HG03565 (cell line): Measurements from ENCODE around the gene GPR84.

Experiments used
- ATAC-seq: cut with Tn5 transposase; IDR thresholded peaks from one replicate; pipeline ENCODE4 v1.9.1; 2021; ENCODE audit warnings: mild to moderate bottlenecking, moderate library complexity; ENCODE audit not compliant: unreplicated experiment

GPR84 gene

DNA sequence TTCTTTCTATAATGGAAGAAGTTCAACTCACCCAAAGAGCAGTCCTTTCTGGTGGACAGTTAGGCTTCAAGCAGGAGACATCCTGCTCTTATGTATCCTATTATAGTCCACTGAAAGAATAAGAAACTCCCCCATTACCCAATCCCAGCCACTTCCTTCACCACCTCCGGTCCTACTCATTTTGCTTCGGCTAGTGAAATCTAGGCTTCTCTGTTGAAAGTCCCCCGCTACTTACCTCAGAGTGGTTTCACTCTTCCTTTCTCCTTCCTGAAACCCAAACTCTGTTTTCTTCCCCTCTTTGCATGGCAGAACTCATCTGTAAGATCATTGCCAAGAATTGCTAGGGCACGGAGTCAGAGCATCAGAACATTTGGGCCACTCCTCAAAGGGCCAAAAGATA lies at the start of gene GPR84:
TSS of gene GPR84 (minus strand) at position 74 of the 400 bp plus-strand sequence. CDS start 635 bp downstream, outside the sequence.
- ATAC-seq: peak; percentile 33

DNA sequence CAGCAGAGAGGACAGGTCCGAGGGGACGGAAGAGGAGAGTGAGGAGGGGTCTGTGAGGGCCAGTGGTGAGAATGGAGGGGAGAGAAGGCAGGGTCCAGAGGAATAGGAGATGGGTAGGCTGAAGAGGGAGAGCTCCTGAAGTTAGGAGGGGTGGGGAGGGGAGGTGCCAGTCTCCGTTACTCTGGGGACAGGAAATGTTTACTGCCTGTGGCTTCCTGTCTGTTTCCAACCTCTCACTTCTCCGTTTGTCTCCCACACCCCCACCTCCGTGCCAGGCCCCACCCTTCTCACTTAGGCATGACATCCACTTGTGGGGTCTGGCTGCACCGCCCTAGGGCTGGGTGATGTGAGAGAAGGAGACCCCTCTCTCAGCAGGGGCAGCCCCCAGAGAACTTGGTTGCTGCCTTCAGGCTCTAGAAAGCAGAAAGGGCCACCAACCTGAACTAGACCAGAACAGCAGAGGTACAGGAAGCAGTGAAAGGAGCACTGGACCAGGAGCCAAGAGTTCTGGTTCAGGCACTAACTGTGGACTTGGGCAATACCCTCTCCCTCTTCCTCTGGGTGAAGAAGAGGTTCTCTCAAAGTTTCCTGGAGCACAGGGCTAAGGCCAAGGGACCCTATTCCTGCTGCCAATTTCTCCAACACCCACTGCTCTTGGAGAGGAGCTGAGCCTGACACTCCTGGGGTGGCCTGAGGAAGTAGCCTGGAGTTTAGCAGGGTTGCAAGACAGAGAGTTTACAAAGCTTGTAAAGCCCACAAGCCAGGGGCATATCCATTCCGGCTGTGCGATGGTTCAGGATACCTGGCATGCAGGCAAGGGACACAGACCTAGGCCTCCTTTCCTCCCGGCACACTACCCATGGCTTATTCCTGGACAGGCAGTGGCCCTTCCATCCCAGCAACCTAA lies 49.3 kb upstream of the GPR84 start:
- no peak for ATAC-seq

DNA sequence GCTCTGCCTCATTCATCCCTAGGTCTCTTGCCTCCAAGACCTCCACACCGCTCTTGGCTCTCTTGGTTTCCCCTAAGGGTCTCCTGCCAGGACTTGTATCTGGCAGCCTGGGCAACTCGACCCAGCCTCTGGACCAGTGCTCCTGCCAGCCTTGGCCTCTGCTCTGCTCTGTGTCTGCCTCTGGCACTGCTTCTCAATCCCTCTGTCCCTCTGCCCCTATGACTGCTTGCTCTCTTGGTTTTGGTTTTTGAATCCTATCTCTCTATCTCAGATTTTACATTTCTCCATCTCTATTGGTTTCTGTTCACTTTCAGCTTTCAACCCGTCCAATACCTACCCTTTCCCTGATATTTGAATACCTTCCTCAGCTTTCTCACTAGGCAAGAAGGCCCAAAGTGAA lies 48.5 kb upstream of the GPR84 start:
- no peak for ATAC-seq

DNA sequence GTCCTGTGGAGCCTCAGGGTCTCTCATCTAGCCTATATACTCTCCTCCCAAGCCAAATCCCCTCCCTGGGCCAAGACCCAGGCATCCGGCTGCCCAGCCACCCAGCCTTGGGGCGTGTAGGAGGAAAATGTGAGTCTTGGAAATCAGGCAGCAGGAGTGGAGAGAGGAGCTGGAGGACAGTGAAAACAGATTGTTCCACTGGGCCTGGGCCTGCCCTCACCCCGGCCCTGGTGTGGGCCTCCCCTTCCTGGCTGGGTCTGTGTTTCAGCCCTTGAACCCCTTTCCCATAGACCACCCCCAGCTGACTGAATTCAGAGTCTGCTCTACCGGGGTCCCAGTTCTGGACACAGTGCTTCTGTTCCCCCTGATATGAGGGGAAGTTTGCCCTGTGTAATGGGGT lies 48.1 kb upstream of the GPR84 start:
- ATAC-seq: no peak

DNA sequence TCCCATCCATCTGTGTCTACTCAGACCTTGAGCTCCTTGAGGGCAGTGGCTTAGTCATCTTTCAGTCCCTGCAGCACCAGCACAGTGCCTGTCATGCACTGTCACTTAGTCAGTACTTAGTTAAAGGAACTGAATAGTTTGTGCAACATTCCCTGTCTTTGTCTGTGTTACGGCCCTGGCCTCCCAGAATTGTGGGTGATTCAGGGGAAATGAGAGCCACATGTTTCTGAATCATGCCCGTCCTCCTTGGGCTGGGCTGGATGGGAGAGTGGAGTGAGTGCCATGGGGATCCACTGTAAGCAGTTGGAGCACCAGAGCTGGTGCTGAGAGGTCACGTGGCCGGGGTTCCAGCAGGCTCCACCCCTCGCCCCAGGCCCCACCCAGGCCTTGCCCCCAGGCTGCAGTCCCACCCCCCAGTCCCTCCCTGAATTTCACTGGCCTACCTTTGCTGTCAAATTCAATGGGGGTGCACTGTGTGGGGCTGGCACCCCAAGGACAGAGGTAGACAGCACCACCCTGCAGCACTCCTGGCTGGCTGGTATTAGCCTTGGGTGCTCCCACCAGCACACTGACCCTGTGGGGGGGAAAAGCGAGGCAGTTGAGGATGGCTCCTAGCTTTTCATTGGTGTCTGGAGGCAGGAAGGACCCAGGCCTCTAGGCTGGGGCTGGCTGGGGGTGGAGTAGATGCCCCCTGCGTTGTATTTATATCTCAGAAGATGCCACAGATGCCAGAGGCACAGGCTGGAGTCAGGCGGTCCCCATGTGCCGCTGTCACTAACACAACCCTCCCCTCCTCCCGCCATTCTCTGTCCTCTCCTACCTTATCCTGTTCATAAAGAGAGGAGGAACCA lies 47.3 kb upstream of the GPR84 start:
- no peak for ATAC-seq

DNA sequence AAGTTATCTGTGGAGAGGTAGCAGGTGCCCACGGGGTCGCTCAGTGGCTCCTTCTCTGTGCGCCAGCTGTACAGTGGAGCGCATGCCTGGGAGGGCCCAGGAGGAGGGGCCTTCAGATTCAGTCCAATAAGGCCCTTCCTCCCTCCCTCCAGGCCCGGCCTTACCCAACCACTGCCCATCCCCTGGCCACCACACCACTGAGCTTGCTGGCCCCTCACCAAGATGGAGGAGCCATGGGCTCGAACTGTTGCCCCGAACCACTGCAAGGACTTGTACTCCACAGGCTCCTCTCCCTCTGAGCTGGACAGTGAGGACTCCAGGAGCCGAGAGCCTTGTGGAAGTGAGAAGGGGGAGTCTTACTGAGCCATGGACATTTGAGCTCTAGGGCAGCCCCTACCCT lies 45.0 kb upstream of the GPR84 start:
- no peak for ATAC-seq

DNA sequence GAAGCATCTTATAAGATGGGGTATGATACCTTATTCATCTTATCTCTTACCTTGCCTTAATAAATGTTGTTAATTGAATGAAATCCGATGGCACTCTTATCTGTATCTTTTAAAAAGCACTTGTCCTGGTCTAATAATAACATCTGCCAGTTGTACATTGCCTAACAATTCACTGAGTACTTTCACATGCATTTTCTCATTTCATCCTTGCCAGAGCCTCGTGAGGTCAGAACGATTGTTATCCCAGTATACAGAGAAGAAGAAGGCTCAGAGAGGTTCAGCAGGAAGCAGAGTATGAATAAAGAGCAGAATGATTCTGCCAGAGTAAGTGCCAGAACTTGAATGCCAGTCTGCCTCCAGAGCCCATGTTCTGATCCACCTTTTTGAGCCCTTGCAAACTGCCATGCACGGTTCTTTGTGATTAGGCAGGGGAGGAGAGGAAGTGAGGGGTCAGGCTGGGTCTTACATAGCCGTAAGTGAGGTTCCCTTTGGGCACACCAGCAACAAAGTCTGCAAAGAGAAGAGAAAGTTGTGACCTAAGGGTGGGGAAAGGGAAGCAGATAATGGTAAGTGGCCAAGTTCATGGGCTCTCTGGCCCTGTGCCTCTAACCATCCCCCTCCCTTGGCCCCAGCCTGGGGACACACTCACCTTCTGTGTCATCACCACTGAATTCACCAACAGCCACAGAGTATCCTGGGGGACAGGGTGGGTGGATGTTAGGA lies 43.1 kb upstream of the GPR84 start:
- no peak for ATAC-seq

DNA sequence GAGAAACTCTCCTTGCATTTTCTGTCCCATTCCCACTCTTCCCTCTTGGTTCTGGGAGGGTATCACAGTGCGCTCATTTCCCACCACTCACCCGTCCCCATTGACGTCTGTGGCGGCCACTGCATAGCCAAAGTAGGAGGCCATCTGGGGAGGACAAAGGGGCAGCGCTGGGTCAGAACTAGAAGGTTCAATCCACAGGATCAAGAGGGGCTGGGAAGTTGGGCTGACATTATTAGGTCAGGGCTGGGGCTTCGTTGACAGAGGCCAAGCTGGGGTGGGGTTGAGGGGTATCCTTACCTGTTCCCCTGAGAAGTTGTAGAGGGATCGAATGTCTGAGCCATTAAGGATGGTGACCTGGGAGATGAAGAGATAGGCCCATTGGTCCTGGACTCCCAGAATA lies 41.3 kb upstream of the GPR84 start:
- ATAC-seq: no peak

DNA sequence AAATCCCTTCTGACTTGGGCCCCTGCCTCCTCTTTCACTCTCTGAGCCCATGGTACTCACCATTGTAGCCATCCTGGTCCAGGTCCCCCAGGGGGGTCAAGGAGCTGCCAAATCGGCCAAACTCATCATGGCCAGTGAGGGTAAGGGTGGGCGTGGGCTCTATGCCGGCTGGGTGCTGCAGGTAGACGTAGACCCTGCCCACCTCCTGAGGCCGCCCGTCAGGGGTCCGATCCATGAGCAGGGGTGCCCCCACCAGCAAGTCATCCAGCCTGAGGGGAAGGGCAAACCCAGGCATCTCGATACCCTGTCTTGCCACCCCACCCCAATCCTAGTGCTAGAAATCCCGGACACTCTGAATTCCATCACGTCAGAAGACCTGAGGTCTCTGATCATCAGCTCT lies 40.8 kb upstream of the GPR84 start:
- no peak for ATAC-seq

DNA sequence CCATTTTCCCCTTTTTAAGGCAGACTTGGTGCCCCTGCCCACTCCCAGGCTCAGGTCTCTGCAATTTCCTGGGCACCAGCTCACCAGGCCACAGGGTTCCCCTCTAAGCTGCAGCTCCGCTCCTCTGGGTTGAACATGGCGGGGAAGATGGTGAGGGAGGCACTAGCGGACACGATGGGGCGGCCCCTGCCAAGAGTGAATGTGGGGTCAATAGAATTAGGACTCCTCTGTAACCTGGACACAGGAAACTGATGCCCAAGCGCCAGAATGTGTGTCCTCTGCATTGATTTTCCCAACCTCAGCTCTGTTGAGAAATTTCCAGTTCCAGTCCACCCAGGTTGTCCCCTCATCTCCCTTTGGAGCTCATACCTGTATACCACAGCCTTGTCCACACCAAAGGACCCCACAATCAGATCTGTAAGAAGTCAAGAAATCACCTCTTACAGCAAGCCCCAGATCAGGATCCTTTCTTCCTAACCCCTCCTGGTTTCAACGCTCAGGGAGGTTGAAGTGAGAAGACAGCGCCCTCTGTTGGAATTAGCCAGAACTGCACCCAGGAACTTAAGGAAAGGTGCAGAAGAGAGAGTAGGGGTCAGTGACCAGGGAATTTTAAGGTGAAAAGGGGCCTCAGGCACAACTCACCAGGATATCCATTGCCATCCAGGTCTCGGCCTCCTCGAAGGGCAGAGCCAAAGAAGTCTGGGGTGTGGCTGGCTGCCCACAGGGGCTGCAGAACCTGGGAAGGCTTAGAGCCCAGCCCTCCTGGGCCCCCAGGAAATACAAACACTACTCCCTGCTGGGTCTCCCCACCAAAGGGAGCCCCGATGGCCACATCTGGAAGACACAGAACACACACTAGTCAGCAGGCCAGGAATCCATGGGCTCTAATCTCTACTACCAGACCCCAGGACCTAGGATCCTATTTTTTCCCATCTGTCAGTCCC lies 40.0 kb upstream of the GPR84 start:
- no peak for ATAC-seq

DNA sequence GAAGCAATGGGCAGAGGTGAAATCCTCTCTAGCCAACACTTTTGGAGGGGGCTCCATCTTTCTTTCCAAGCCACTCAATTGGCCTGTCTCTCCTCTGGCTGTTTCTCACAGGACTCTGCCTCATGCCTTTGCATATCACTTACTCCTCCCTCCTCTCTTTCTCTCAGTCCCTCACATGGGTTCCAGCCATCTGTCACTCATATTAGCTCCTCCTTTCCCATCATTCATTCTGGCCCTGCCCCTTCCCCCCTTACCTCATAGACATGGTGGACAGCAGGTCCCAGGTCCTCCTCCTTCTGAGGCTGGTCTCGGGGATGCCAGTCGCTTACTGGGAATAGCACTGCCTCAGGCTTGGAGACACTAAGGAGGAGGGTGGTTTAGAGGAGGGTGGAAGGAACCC lies 36.8 kb upstream of the GPR84 start:
- no peak for ATAC-seq

DNA sequence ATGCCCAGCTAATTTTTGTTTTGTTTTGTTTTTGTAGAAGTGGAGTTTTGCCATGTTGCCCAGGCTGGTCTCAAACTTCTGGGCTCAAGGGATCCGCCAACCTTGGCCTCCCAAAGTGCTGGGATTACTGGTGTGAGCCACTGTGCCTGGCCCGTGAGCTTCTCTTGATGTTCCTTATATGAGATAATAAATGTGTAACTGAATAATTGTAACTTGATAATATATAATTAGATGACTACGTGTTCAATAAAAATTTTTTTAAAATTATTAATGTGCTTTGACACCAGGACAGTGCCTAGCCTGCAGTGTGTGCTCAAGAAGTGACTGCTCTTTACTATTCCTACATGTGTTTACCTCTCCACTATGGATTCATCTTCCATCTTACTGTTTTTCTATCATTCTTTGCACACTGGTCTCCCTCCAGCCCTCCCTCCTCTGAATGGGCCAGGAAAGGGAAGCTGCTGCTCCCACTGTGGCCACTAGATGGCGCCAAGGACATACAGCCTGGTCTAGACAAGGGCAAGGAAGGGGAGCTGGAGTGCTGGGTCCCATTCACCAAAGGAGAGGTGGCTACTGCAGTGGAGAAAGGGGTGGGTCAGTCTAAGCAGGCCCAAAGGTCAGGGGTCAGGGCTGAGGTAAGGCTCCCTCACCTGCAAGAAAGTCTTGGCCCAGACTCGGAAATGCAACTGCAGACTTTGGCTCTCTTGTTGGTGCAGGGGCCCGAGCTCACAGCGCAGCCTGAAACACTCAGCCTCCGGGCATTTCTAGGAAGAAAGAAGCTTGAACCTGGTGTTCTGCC lies 34.9 kb upstream of the GPR84 start:
- ATAC-seq: no peak

DNA sequence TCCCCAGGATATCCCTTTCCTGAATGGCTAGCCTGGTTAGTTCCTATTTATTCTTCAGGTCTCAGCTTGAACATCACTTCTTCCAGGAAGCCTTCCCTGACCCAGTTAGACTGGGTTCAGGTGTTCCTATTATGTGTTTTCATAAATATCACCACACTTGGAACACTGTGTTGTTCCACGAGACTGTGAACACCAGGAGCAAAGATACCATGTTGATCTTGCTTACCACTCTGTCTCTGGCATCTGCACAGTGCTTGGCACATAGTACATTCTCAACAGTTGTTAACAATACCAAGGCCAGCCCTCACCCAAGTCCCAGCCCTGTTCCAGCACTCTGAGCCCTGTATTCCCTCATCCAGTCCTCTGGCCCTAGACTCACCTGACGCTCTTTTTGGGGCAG lies 33.9 kb upstream of the GPR84 start:
- ATAC-seq: no peak

DNA sequence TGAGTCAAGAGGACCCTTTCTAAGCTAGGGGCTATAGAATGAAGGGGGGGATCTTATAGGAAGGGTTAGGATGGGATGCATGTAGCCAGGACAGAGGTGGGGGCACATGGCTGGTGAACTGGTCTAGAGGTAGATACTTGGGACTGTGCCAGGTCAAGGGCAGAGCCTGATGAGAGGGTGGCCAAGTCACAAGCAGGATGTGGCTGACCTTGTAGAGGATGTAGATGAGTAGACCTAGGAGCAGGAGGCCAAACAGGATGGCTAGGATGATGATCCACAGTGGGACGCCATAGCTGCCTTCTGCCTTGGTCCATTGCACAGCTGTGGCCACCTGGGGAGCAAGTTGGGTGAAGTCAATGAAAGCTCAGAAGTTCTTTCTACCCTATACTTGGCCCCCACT lies 32.9 kb upstream of the GPR84 start:
- ATAC-seq: no peak

DNA sequence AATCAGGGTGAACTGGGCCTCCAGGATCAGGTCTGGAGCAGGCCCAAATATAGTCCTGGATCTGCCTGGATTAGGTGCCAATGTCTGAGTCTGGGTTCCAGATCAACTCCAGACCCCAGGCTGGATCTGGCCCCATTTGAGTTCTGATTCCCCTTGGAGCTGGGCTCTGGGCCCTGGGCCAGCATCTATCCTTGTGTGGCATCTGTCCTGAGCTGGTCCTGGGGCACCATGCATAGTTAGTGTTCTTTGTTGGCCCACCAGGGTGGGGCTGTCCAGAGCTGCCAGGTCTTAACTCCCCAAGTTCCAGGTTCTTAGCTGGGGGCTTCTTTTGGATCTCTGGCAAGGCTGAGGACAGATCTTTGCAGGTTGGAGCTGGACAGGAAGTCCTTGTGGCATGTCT lies 31.3 kb upstream of the GPR84 start:
- ATAC-seq: no peak

DNA sequence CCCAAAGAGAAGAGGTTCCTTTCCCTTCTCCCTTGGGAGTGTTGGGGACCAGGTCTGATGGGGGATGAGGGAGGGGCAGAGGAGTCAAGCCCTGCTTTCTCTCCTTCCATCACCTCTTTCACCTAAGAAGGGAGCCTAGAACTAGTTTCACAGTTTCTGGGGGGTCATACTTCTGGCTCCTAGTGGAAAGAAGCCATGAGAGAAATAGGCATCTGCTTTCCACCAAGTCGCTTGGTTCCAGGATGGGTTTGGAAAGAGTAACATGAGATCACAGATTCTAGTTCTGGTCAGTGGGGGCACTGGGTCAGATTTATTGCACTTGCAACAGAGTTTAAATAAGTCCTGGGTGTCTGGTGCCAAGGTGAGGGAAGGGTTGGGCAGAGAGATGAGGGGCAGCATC lies 30.7 kb upstream of the GPR84 start:
- ATAC-seq: no peak

DNA sequence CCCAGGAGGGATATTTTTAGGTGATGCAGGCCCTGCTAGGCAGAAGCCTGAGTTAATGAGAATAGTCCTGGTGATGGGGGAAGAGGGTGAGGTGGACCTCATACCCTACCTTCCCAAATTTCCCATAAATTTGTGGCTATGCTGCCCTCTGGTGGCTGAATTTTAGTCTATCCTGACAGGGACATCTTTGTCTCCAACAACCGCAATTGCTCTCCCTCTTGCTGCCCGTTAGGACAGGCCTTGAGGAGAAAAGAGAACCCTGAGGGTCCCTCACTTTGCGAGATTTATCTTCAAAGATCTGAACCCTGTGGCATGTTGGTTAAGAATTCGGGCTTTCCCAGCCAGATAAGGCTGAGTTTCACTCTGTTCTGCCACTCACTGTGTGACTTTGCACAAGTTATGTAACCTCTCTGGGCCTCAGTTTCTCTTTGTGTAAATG lies 30.0 kb upstream of the GPR84 start:
- no peak for ATAC-seq

DNA sequence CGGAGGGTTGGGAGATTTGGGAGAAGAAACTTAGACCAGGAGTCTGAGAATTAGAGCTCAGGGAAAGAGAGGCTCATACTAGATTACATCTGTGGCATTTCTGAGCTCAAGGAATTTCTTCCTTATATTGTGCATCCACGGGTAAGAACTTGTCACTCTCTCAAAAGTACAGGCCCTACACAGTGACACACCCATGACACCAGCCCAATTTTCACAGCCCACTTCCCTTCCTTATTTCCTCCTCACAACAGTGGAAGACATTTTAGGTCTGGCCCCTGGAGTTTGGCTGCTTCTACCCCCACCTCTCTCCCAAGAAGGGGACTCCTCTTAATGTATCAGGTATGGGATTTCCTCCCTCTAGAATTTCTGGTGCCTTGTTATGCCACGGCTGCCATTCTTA lies 29.5 kb upstream of the GPR84 start:
- no peak for ATAC-seq

DNA sequence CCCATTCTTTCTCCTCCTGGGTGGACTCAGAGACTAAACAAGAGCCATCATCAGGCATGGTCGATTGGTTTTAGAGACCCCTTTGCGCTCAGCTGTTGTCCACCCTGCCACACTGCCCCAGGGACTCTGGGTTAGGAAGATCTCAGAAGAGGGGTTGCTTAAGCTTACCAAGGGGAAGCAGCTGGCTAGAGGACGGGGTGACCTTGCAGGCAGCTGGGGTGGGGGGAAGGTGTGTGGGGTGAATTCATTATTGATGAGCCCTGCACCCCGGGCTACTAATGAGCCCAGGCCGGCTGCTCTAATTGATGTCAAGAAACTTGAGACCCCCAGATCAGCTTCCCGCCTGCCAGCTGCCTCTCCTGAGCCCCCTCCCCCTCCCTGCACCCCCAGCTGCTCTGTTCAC lies 28.9 kb upstream of the GPR84 start:
- no peak for ATAC-seq
